Stimulated activated naive B cell treated with anti-CD40 and anti-IgM and Interleukin-4, amounts not matched to agents 10 μg/mL and 1 μg/mL and 100 μg/mL, for 72 hours (primary cell): ENCODE data around the gene TMEM92.

Source experiments
- ATAC-seq, 2 donors: fragments of 150-1000 bp; cut with Tn5 transposase; replicated peaks; 2 replicates each; pipeline ENCODE4 v1.10.0; 2021; ENCODE audit warnings: moderate library complexity in 1 of 2
- DNase-seq: peaks from one replicate; pipeline ENCODE4 v3.0.0; 2021
- H3K27ac Mint-ChIP-seq: one replicate; pipeline ENCODE4 v1.8.0; 2022; ENCODE audit warnings: mild to moderate bottlenecking, mixed read lengths
- H3K27me3 Mint-ChIP-seq, 2 donors: one replicate each; pipeline ENCODE4 v1.8.0; 2022; ENCODE audit warnings: mixed read lengths in 2 of 2
- H3K36me3 Mint-ChIP-seq, 2 donors: one replicate each; pipeline ENCODE4 v1.8.0; 2022; ENCODE audit warnings: mixed read lengths in 2 of 2, mild to moderate bottlenecking in 1 of 2
- H3K4me1 Mint-ChIP-seq, 2 donors: one replicate each; pipeline ENCODE4 v1.8.0; 2022; ENCODE audit warnings: mixed read lengths in 2 of 2, mild to moderate bottlenecking in 1 of 2
- H3K4me3 Mint-ChIP-seq, 2 donors: one replicate each; pipeline ENCODE4 v1.8.0; 2022; ENCODE audit warnings: mild to moderate bottlenecking in 2 of 2, mixed read lengths in 2 of 2, moderate library complexity in 1 of 2
- H3K9me3 Mint-ChIP-seq, 2 donors: one replicate each; pipeline ENCODE4 v1.8.0; 2022; ENCODE audit warnings: mixed read lengths in 2 of 2, mild to moderate bottlenecking in 1 of 2

The TMEM92 gene

GRCh38 chr17:50328363-50329325, 54.4 kb downstream of the TMEM92 start:
- no peak overlapping the region for H3K4me3 Mint-ChIP-seq
- ATAC-seq (no peak), DNase-seq (no peak)
- no peaks in the 10 kb centered on the region for H3K36me3 Mint-ChIP-seq
- H3K9me3 Mint-ChIP-seq, result no peaks in the 10 kb centered on the region
- H3K4me1 Mint-ChIP-seq, result peaks cover 7 to 8% of the 10 kb centered on the region in 2 donors
- peaks cover 17 to 28% of the 10 kb centered on the region in 2 donors for H3K27me3 Mint-ChIP-seq
- no peak overlapping the region for H3K27ac Mint-ChIP-seq

- Mint-ChIP-seq H3K9me3 (no peaks in the 10 kb centered on the region), H3K36me3 (no peaks in the 10 kb centered on the region), H3K4me1 (peaks cover 8 to 11% of the 10 kb centered on the region in 2 donors), H3K4me3 (no peak overlapping the region), H3K27me3 (peaks cover 20 to 32% of the 10 kb centered on the region in 2 donors), H3K27ac (no peak overlapping the region)
- DNase-seq (no peak), ATAC-seq (no peak)
These were observed 55.5 kb downstream of the TMEM92 start for GRCh38 chr17:50329716-50330115.

- no peaks in the 10 kb centered on the region for H3K9me3 Mint-ChIP-seq
- no peak overlapping the region for H3K27ac Mint-ChIP-seq
- H3K36me3 Mint-ChIP-seq, result no peaks in the 10 kb centered on the region
- no peak for ATAC-seq
- H3K4me3 Mint-ChIP-seq, result no peak overlapping the region
- H3K4me1 Mint-ChIP-seq, result peaks cover 8 to 11% of the 10 kb centered on the region in 2 donors
- DNase-seq, result no peak
- peaks cover 20 to 32% of the 10 kb centered on the region in 2 donors for H3K27me3 Mint-ChIP-seq
These were observed 56.0 kb downstream of the TMEM92 start for GRCh38 chr17:50330151-50330775.
